NCI-H2196 (cell line): Measurements from ENCODE around the gene SINHCAF.
A peak's percentile ranks its signal among the peaks of the same experiment; 100 is the strongest.
"Not testable (repeated sequence)": the region's sequence is repeated elsewhere in the genome, so short reads cannot be mapped to it uniquely, and the experiment has no call there.

Experiments
- DNase-seq: peaks from one replicate; lab custom pipeline; 2025; ENCODE audit not compliant: unreplicated experiment; lab: John Stamatoyannopoulos, UW

The SINHCAF gene

GRCh38 chr12:31325877-31326631 is at the start of gene SINHCAF:
SINHCAF (minus strand) TSS chr12:31326150; CDS start chr12:31298204, 27,946 bp downstream.
- DNase-seq: peak; percentile 100

GRCh38 chr12:31375422-31375821 is 49.5 kb upstream of the SINHCAF start:
- DNase-seq: not testable (repeated sequence)

GRCh38 chr12:31371256-31371620 is 45.3 kb upstream of the SINHCAF start:
- DNase-seq: no peak

GRCh38 chr12:31370531-31371255 is 44.7 kb upstream of the SINHCAF start:
- no peak for DNase-seq

- no peak for DNase-seq
These were observed 44.0 kb upstream of the SINHCAF start for GRCh38 chr12:31369712-31370521.

- no peak for DNase-seq
These were observed 42.9 kb upstream of the SINHCAF start for GRCh38 chr12:31368666-31369361.

GRCh38 chr12:31366104-31366621 is 40.2 kb upstream of the SINHCAF start:
- no peak for DNase-seq

- no peak for DNase-seq
These were observed 37.9 kb upstream of the SINHCAF start for GRCh38 chr12:31363831-31364230.

GRCh38 chr12:31363416-31363809 is 37.5 kb upstream of the SINHCAF start:
- no peak for DNase-seq

- peak; percentile 65 for DNase-seq
These were observed 36.9 kb upstream of the SINHCAF start for GRCh38 chr12:31362759-31363415.

GRCh38 chr12:31362115-31362758 is 36.3 kb upstream of the SINHCAF start:
- peak; percentile 55 for DNase-seq

GRCh38 chr12:31361730-31362114 is 35.8 kb upstream of the SINHCAF start:
- no peak for DNase-seq

- no peak for DNase-seq
These were observed 29.8 kb upstream of the SINHCAF start for GRCh38 chr12:31355747-31356107.

- no peak for DNase-seq
These were observed 28.1 kb upstream of the SINHCAF start for GRCh38 chr12:31353750-31354708.

- DNase-seq: no peak
These were observed 20.3 kb upstream of the SINHCAF start for GRCh38 chr12:31346267-31346666.

GRCh38 chr12:31343139-31343538 is 17.2 kb upstream of the SINHCAF start:
- no peak for DNase-seq

GRCh38 chr12:31342286-31342685 is 16.3 kb upstream of the SINHCAF start:
- no peak for DNase-seq

- no peak for DNase-seq
These were observed 14.1 kb upstream of the SINHCAF start for GRCh38 chr12:31339831-31340622.
